ENCODE data around the gene TES.
"Not testable (repeated sequence)": the region's sequence is repeated elsewhere in the genome, so short reads cannot be mapped to it uniquely, and the experiment has no call there.

TES gene

GRCh38 chr7:116284390-116284789 lies 74.1 kb downstream of the TES start:
- no peak for DNase-seq (ENCODE audit: low read depth in 2 of 2)

GRCh38 chr7:116285252-116285651 lies 74.9 kb downstream of the TES start:
- no peak for DNase-seq (ENCODE audit: low read depth in 2 of 2)

- DNase-seq (ENCODE audit: low read depth in 2 of 2): no peak
Measured at GRCh38 chr7:116290740-116291139, 80.4 kb downstream of the TES start.

GRCh38 chr7:116291937-116292336 lies 81.6 kb downstream of the TES start:
- no peak for DNase-seq (ENCODE audit: low read depth in 2 of 2)

- no peak for DNase-seq (ENCODE audit: low read depth in 2 of 2)
Measured at GRCh38 chr7:116292381-116292780, 82.0 kb downstream of the TES start.

- DNase-seq (ENCODE audit: low read depth in 2 of 2): no peak
Measured at GRCh38 chr7:116293139-116293538, 82.8 kb downstream of the TES start.

GRCh38 chr7:116293633-116294032 lies 83.3 kb downstream of the TES start:
- DNase-seq (ENCODE audit: low read depth in 2 of 2): no peak

- not testable (repeated sequence) for DNase-seq (ENCODE audit: low read depth in 2 of 2)
Measured at GRCh38 chr7:116295903-116296302, 85.6 kb downstream of the TES start.

GRCh38 chr7:116298055-116298454 lies 87.7 kb downstream of the TES start:
- no peak for DNase-seq (ENCODE audit: low read depth in 2 of 2)

- DNase-seq (ENCODE audit: low read depth in 2 of 2): no peak
Measured at GRCh38 chr7:116298576-116298975, 88.2 kb downstream of the TES start.

GRCh38 chr7:116305485-116306408 lies 95.4 kb downstream of the TES start:
- no peak for DNase-seq (ENCODE audit: low read depth in 2 of 2)

- no peak for DNase-seq (ENCODE audit: low read depth in 2 of 2)
Measured at GRCh38 chr7:116306409-116307048, 96.2 kb downstream of the TES start.

GRCh38 chr7:116307253-116307652 lies 96.9 kb downstream of the TES start:
- no peak for DNase-seq (ENCODE audit: low read depth in 2 of 2)

All from stimulated activated CD8-positive, alpha-beta memory T cell treated with anti-CD3 and anti-CD28 coated beads, Interleukin-2, amount 100 ng/mL, for 1 hour (primary cell).